Osteoblast (primary cell): ENCODE data around the gene ALKBH5. TPM values are rescaled to one million over a fixed set of nuclear protein-coding genes. Genes with fewer than 3 reads are reported as not detected.

Source experiments
- DNase-seq: peaks from one replicate; pipeline ENCODE4 v3.0.0; 2011; ENCODE audit warnings: low spot score, mixed read lengths; ENCODE audit not compliant: insufficient read length; ENCODE audit errors: missing footprints
- H2AFZ ChIP-seq: 2 replicates; pipeline ENCODE4 v1.6.0; 2011; ENCODE audit warnings: mild to moderate bottlenecking, low read length
- H3K27ac ChIP-seq: 2 replicates; pipeline ENCODE4 v1.5.1; 2011; ENCODE audit warnings: mild to moderate bottlenecking, low read depth, low read length, moderate library complexity
- H3K27me3 ChIP-seq: 2 replicates; pipeline ENCODE4 v1.6.0; 2012; ENCODE audit warnings: mild to moderate bottlenecking, control low read depth, inconsistent platforms, low read length, moderate library complexity; ENCODE audit not compliant: insufficient read depth
- H3K36me3 ChIP-seq: 2 replicates; pipeline ENCODE4 v1.5.1; 2011; ENCODE audit warnings: mild to moderate bottlenecking, low read length, control low read depth, moderate library complexity; ENCODE audit not compliant: insufficient read depth
- H3K4me1 ChIP-seq: 2 replicates; pipeline ENCODE4 v1.5.1; 2011; ENCODE audit warnings: mild to moderate bottlenecking, low read length, control low read depth, moderate library complexity; ENCODE audit not compliant: insufficient read depth
- H3K4me2 ChIP-seq: 2 replicates; pipeline ENCODE4 v1.6.0; 2011; ENCODE audit warnings: mild to moderate bottlenecking, low read length; ENCODE audit not compliant: insufficient read depth
- H3K4me3 ChIP-seq: fragments of 200-600 bp; sonication (generic); 3 replicates; pipeline ENCODE4 v1.5.1; 2012; ENCODE audit warnings: mild to moderate bottlenecking, low read length, inconsistent platforms; ENCODE audit not compliant: insufficient read depth
- H3K79me2 ChIP-seq: 2 replicates; pipeline ENCODE4 v1.6.0; 2012; ENCODE audit warnings: mild to moderate bottlenecking, low read length, control low read depth, inconsistent platforms; ENCODE audit not compliant: insufficient read depth
- H3K9me3 ChIP-seq: 2 replicates; pipeline ENCODE4 v1.5.1; 2011; ENCODE audit warnings: low read depth, low read length, control low read depth
- H4K20me1 ChIP-seq: 2 replicates; pipeline ENCODE4 v1.6.0; 2012; ENCODE audit warnings: mild to moderate bottlenecking, low read length, control low read depth; ENCODE audit not compliant: insufficient read depth
- total RNA-seq: library from RNA; depleted of rRNA; stranded (reverse); fragments of >200 nt; gene quantifications from 2 replicates; pipeline ENCODE4 v1.2.3, GENCODE V29; 2012
- TF ChIP-seq, protein P1 (sequence below): IDR thresholded peaks from 2 replicates; pipeline ENCODE4 v1.5.1; 2011; ENCODE audit warnings: mild to moderate bottlenecking, low read depth, low read length, moderate library complexity; ENCODE audit errors: extremely low read depth

Gene ALKBH5
- total RNA-seq, 1 donor, result 125 TPM

DNA sequence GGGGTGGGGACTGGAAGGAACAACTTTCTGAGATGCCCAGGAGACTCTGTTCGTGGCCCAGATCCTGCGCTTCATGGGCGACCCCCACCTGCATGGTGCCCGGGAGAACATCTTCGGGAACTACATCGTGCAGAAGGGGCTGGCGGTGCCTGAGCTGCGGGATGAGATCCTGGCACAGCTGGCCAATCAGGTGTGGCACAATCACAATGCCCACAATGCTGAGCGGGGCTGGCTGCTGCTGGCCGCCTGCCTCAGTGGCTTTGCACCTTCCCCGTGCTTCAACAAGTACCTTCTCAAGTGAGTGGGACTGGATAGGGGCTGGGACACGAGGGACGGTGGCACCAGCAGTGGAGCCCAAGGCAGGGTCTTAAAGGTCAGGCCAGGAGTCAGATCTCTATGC, 37.8 kb upstream of the ALKBH5 start:
- H3K36me3 ChIP-seq, result no peaks in the 10 kb centered on the region
- TF ChIP-seq, protein P1, sequence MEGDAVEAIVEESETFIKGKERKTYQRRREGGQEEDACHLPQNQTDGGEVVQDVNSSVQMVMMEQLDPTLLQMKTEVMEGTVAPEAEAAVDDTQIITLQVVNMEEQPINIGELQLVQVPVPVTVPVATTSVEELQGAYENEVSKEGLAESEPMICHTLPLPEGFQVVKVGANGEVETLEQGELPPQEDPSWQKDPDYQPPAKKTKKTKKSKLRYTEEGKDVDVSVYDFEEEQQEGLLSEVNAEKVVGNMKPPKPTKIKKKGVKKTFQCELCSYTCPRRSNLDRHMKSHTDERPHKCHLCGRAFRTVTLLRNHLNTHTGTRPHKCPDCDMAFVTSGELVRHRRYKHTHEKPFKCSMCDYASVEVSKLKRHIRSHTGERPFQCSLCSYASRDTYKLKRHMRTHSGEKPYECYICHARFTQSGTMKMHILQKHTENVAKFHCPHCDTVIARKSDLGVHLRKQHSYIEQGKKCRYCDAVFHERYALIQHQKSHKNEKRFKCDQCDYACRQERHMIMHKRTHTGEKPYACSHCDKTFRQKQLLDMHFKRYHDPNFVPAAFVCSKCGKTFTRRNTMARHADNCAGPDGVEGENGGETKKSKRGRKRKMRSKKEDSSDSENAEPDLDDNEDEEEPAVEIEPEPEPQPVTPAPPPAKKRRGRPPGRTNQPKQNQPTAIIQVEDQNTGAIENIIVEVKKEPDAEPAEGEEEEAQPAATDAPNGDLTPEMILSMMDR, result no peak

DNA sequence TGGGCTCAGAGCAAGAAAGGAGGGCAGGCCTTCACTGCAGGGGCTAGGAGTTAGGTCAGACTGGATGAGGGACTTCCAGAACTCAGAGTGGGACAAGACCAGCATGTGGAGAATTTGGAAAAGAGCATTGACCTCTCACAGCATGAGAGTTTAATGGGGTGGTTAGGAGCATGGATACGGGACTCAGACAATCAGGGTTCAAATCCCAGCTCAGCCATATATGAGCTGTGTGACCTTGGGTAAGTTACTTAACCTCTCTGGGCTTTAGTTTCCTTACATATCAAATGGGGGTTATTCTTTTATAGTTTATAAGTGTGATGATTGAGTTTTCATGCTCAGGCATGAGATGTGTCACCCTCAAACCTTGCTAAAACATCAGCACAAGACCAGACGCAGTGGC, 37.4 kb upstream of the ALKBH5 start:
- Histone ChIP-seq H3K4me2 (no peak overlapping the region), H3K9me3 (no peaks in the 10 kb centered on the region), H3K4me3 (no peak overlapping the region), H2AFZ (no peak overlapping the region), H3K27me3 (peaks cover 3% of the 10 kb centered on the region), H3K4me1 (no peaks in the 10 kb centered on the region), H3K36me3 (no peaks in the 10 kb centered on the region), H3K79me2 (no peaks in the 10 kb centered on the region), H4K20me1 (no peaks in the 10 kb centered on the region), H3K27ac (no peak overlapping the region)
- TF ChIP-seq, protein P1, result no peak
- DNase-seq, result no peak

More for the DNA sequence above, 37.8 kb upstream of the ALKBH5 start:
- DNase-seq, result no peak
- H2AFZ ChIP-seq, result no peak overlapping the region
- H3K79me2 ChIP-seq, result no peaks in the 10 kb centered on the region
- H3K4me3 ChIP-seq, result no peak overlapping the region
- H3K4me1 ChIP-seq, result no peaks in the 10 kb centered on the region
- H3K27me3 ChIP-seq, result peaks cover 3% of the 10 kb centered on the region
- no peak overlapping the region for H3K27ac ChIP-seq
- H3K9me3 ChIP-seq, result no peaks in the 10 kb centered on the region
- H4K20me1 ChIP-seq, result peaks cover 4% of the 10 kb centered on the region
- H3K4me2 ChIP-seq, result no peak overlapping the region

- TF ChIP-seq, protein P1, result no peak
- Histone ChIP-seq H3K4me2 (no peak overlapping the region), H3K4me1 (no peaks in the 10 kb centered on the region), H3K27ac (no peak overlapping the region), H2AFZ (no peak overlapping the region), H3K79me2 (no peaks in the 10 kb centered on the region), H3K27me3 (peaks cover 3% of the 10 kb centered on the region), H3K4me3 (no peak overlapping the region), H3K36me3 (no peaks in the 10 kb centered on the region), H3K9me3 (no peaks in the 10 kb centered on the region), H4K20me1 (no peaks in the 10 kb centered on the region)
- DNase-seq, result no peak
These were observed 36.6 kb upstream of the ALKBH5 start for GRCh38 chr17:18146980-18147379.

GRCh38 chr17:18148586-18148985, 35.0 kb upstream of the ALKBH5 start:
- Histone ChIP-seq H3K9me3 (no peaks in the 10 kb centered on the region), H3K27me3 (peaks cover 3% of the 10 kb centered on the region), H3K79me2 (no peaks in the 10 kb centered on the region), H3K4me2 (no peak overlapping the region), H2AFZ (no peak overlapping the region), H3K27ac (no peak overlapping the region), H3K4me3 (no peak overlapping the region), H3K36me3 (no peaks in the 10 kb centered on the region), H4K20me1 (no peaks in the 10 kb centered on the region), H3K4me1 (peaks cover 5% of the 10 kb centered on the region)
- no peak for DNase-seq
- TF ChIP-seq, protein P1, result no peak
